Measurements from ENCODE around the gene NET1. TPM values are rescaled to one million over a fixed set of nuclear protein-coding genes. Genes with fewer than 3 reads are reported as not detected.
A peak's percentile ranks its signal among the peaks of the same experiment; 100 is the strongest.

NET1 gene
- total RNA-seq, 1 experiment from 2014 or later, result 175 TPM

DNA sequence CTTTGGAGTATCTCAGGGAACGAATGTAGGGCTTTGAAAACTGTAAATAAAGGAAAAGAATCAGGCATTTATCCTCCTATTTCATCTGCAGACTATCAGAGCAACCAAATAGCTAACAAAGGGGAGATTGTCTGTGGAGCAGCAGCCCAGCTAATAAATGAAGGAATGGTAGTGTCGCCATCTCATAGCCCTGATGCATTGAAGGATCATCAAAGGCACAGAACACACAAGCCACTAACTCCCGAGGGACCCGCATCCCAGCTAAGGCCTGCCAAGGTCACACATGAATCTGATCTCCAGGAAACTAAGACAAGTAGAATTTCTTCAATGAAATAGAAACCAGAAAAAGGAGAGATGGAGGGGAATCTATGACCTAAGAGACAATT, 48.8 kb downstream of the NET1 start:
- CTCF ChIA-PET, result interaction anchor here (1.5 to 4.1 kb wide), 2 partner anchors 162 to 169 kb away, joined by 4 to 19 read pairs; no protein-coding TSS in a partner anchor
- intact Hi-C loops (cut with micrococcal nuclease; ENCODE audit: unreplicated experiment), result no loop called here
- peaks cover 80% of the 10 kb centered on the region for H3K36me3 Mint-ChIP-seq (ENCODE audit: insufficient read depth, unreplicated experiment)
- no TSS peak for BruUV-seq (replicated peaks)
- H3K4me3 ChIP-seq (ENCODE audit: low read depth, low read length), result no peak overlapping the region
- POLR2A ChIA-PET, result interaction anchor here (0.6 to 1.0 kb wide), 2 partner anchors 15 to 23 kb away, joined by 3 read pairs; no protein-coding TSS in a partner anchor
- H3K9me3 Mint-ChIP-seq (ENCODE audit: unreplicated experiment), result no peaks in the 10 kb centered on the region
- H3K4me1 ChIP-seq, result peaks cover 19% of the 10 kb centered on the region
- no peaks in the 10 kb centered on the region for H3K27me3 ChIP-seq (replicated peaks; ENCODE audit: control insufficient read depth, insufficient read depth, low read length)
- H3K9me3 ChIP-seq, result no peaks in the 10 kb centered on the region
- peaks cover 20% of the 10 kb centered on the region for H3K4me1 Mint-ChIP-seq (ENCODE audit: low read depth, unreplicated experiment)
- H3K36me3 ChIP-seq (ENCODE audit: control insufficient read depth, insufficient read depth, low read length), result peaks cover 6% of the 10 kb centered on the region
- DNase-seq, result no peak
- H3K4me3 Mint-ChIP-seq (ENCODE audit: unreplicated experiment), result no peak overlapping the region
- TF ChIP-seq, protein P1, sequence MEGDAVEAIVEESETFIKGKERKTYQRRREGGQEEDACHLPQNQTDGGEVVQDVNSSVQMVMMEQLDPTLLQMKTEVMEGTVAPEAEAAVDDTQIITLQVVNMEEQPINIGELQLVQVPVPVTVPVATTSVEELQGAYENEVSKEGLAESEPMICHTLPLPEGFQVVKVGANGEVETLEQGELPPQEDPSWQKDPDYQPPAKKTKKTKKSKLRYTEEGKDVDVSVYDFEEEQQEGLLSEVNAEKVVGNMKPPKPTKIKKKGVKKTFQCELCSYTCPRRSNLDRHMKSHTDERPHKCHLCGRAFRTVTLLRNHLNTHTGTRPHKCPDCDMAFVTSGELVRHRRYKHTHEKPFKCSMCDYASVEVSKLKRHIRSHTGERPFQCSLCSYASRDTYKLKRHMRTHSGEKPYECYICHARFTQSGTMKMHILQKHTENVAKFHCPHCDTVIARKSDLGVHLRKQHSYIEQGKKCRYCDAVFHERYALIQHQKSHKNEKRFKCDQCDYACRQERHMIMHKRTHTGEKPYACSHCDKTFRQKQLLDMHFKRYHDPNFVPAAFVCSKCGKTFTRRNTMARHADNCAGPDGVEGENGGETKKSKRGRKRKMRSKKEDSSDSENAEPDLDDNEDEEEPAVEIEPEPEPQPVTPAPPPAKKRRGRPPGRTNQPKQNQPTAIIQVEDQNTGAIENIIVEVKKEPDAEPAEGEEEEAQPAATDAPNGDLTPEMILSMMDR (IDR thresholded peaks at IDR 0.05; ENCODE audit: insufficient read depth in 1 of 2, low read depth in 1 of 2, low read length in 1 of 2, severe bottlenecking in 1 of 2, unreplicated experiment in 1 of 2), result no peak
- H3K27me3 Mint-ChIP-seq (ENCODE audit: insufficient read depth, unreplicated experiment), result no peaks in the 10 kb centered on the region
- H3K27ac Mint-ChIP-seq (ENCODE audit: unreplicated experiment), result peak overlapping the region; percentile 18

DNA sequence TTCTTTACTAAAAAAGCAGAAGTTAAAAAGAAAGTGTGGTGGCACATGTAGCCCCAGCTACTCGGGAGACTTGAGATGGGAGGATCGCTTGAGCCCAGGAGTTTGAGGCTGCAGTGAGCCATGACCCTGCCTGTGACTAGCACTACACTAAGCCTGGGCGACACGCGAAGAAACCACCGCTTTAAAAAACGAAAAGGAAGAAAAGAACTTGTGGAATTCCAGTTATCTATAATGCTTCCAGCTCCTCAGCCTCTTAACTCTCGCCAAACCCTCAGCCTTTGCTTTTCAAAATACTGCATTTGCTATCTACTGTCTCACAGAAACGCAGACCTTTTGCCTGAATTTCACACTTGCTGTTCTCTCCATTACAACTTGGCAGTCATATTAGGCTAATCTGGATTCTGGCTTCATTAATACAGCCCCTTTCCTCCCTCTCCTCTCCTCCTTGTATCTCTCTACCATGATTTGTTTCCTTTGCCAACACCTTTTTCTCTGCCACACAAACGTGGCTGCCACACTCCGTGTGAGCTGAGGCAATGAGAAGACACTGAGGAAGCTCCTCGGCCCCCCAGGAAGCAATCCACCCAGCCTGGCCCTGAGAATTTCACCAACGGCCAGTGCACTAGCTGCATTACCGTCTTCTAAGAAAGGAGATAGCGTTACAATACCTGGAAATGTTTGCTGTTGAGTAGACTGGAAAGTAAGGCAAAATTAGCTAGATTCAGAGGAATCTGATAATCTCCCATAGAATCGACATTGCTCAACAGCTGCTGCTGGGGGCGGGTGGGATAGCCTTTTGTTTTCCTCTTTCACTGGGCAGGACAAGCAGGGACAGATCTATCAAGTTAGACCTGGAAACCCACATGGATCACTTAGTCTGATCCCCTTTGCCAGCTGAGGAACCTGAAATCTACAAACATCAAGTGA, 49.8 kb downstream of the NET1 start:
- Mint-ChIP-seq H3K36me3 (ENCODE audit: insufficient read depth, unreplicated experiment) (peaks cover 74% of the 10 kb centered on the region), H3K4me1 (ENCODE audit: low read depth, unreplicated experiment) (peaks cover 20% of the 10 kb centered on the region), H3K27ac (ENCODE audit: unreplicated experiment) (peak overlapping the region; percentile 18), H3K27me3 (ENCODE audit: insufficient read depth, unreplicated experiment) (no peaks in the 10 kb centered on the region), H3K9me3 (ENCODE audit: unreplicated experiment) (no peaks in the 10 kb centered on the region), H3K4me3 (ENCODE audit: unreplicated experiment) (no peak overlapping the region)
- intact Hi-C loops (cut with micrococcal nuclease; ENCODE audit: unreplicated experiment), result no loop called here
- TF ChIP-seq, protein P1 (IDR thresholded peaks at IDR 0.05; ENCODE audit: insufficient read depth in 1 of 2, low read depth in 1 of 2, low read length in 1 of 2, severe bottlenecking in 1 of 2, unreplicated experiment in 1 of 2), result no peak
- Histone ChIP-seq H3K4me3 (ENCODE audit: low read depth, low read length) (no peak overlapping the region), H3K36me3 (ENCODE audit: control insufficient read depth, insufficient read depth, low read length) (0 out of 2 replicates have a peak, but pooled peaks cover 1% of the 10 kb centered on the region), H3K9me3 (no peaks in the 10 kb centered on the region), H3K4me1 (peaks cover 29% of the 10 kb centered on the region), H3K27me3 (replicated peaks; ENCODE audit: control insufficient read depth, insufficient read depth, low read length) (no peaks in the 10 kb centered on the region)
- POLR2A ChIA-PET, result interaction anchor here (1.0 to 1.5 kb wide), 2 partner anchors 16 kb away, joined by 3 to 4 read pairs; no protein-coding TSS in a partner anchor
- no peak for DNase-seq
- CTCF ChIA-PET, result interaction anchor here (0.6 to 4.1 kb wide), 5 partner anchors 126 to 168 kb away, joined by 3 to 19 read pairs (median 4); no protein-coding TSS in a partner anchor
- no TSS peak for BruUV-seq (replicated peaks)

DNA sequence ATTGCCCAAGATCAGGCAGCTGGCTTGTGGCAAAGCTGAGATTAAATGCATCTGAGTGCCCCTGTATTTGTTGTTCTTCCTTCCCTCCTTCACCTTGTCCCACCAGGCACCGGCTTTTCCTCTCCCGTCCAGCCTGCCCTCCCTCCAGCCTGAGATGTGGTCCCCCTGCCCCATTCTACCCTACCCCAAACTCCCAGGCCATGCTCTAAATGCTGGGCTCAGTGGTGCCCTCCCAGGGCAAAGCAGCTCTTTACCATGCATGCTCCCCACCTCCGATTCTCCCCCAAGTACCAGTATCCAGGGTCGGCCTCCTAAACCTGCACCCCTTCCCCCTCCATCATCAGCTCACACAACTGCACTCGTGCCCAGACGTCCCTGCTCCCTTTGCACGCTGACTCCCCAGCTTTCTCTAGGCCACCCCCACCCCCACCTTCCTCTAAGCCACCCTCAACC, 50.5 kb downstream of the NET1 start:
- CTCF ChIA-PET, result interaction anchor here (0.6 to 4.1 kb wide), 4 partner anchors 125 to 167 kb away, joined by 3 to 19 read pairs (median 4); no protein-coding TSS in a partner anchor
- Mint-ChIP-seq H3K9me3 (ENCODE audit: unreplicated experiment) (no peaks in the 10 kb centered on the region), H3K36me3 (ENCODE audit: insufficient read depth, unreplicated experiment) (peaks cover 67% of the 10 kb centered on the region), H3K27ac (ENCODE audit: unreplicated experiment) (no peak overlapping the region), H3K4me1 (ENCODE audit: low read depth, unreplicated experiment) (peaks cover 24% of the 10 kb centered on the region), H3K27me3 (ENCODE audit: insufficient read depth, unreplicated experiment) (no peaks in the 10 kb centered on the region), H3K4me3 (ENCODE audit: unreplicated experiment) (no peak overlapping the region)
- Histone ChIP-seq H3K4me3 (ENCODE audit: low read depth, low read length) (no peak overlapping the region), H3K27me3 (replicated peaks; ENCODE audit: control insufficient read depth, insufficient read depth, low read length) (no peaks in the 10 kb centered on the region), H3K36me3 (ENCODE audit: control insufficient read depth, insufficient read depth, low read length) (0 out of 2 replicates have a peak, but pooled peaks cover 1% of the 10 kb centered on the region), H3K4me1 (peaks cover 36% of the 10 kb centered on the region), H3K9me3 (no peaks in the 10 kb centered on the region)
- no TSS peak for BruUV-seq (replicated peaks)
- intact Hi-C loops (cut with micrococcal nuclease; ENCODE audit: unreplicated experiment), result no loop called here
- TF ChIP-seq, protein P1 (IDR thresholded peaks at IDR 0.05; ENCODE audit: insufficient read depth in 1 of 2, low read depth in 1 of 2, low read length in 1 of 2, severe bottlenecking in 1 of 2, unreplicated experiment in 1 of 2), result no peak
- POLR2A ChIA-PET, result interaction anchor here (0.6 to 1.5 kb wide), 2 partner anchors 17 to 40 kb away, joined by 3 to 4 read pairs; no protein-coding TSS in a partner anchor
- no peak for DNase-seq
